DND-41 (cell line): ENCODE results near the gene PSMA6.

Experiments used
- ATAC-seq: fragments of 200-7000 bp; cut with Tn5 transposase; 3 replicates; pipeline ENCODE4 v1.9.1; 2021; ENCODE audit warnings: low read depth; ENCODE audit not compliant: insufficient read depth
- DNase-seq: peaks from one replicate; pipeline ENCODE4 v3.0.0-alpha.2; 2020
- H2AFZ ChIP-seq: 2 replicates; pipeline ENCODE4 v1.6.0; 2012; ENCODE audit warnings: low read depth, low read length
- H3K27ac ChIP-seq: 2 replicates; pipeline ENCODE4 v1.5.1; 2012; ENCODE audit warnings: low read length, inconsistent platforms
- H3K27me3 ChIP-seq: fragments of 200-600 bp; sonication (generic); 2 replicates; pipeline ENCODE4 v1.6.0; 2012; ENCODE audit warnings: low read length, mild to moderate bottlenecking, inconsistent platforms; ENCODE audit not compliant: insufficient read depth, poor library complexity
- H3K36me3 ChIP-seq: 2 replicates; pipeline ENCODE4 v1.5.1; 2012; ENCODE audit warnings: low read length, inconsistent platforms; ENCODE audit not compliant: insufficient read depth
- H3K4me1 ChIP-seq: 2 replicates; pipeline ENCODE4 v1.5.1; 2012; ENCODE audit warnings: mild to moderate bottlenecking, low read length; ENCODE audit not compliant: insufficient read depth
- H3K4me2 ChIP-seq: 2 replicates; pipeline ENCODE4 v1.6.0; 2012; ENCODE audit warnings: mild to moderate bottlenecking, moderate library complexity, low read length, inconsistent platforms; ENCODE audit not compliant: insufficient read depth
- H3K4me3 ChIP-seq, 2 experiments: fragments of 200-600 bp in 1 of 2; shearing (Covaris generic) in 1 of 2; 2 replicates each; pipeline ENCODE4 v1.5.1; 2012 to 2016; ENCODE audit warnings: inconsistent platforms in 2 of 2, low read length in 2 of 2, mild to moderate bottlenecking in 2 of 2, low read depth in 1 of 2, moderate library complexity in 1 of 2
- H3K79me2 ChIP-seq: 2 replicates; pipeline ENCODE4 v1.6.0; 2012; ENCODE audit warnings: low read length, inconsistent platforms; ENCODE audit not compliant: insufficient read depth
- H3K9ac ChIP-seq: 2 replicates; pipeline ENCODE4 v1.6.0; 2012; ENCODE audit warnings: low read depth, mild to moderate bottlenecking, inconsistent platforms, low read length, moderate library complexity
- H3K9me3 ChIP-seq: 2 replicates; pipeline ENCODE4 v1.5.1; 2012; ENCODE audit warnings: low read length, moderate library complexity, mild to moderate bottlenecking, inconsistent platforms; ENCODE audit not compliant: insufficient read depth, severe bottlenecking
- H4K20me1 ChIP-seq: 2 replicates; pipeline ENCODE4 v1.6.0; 2012; ENCODE audit warnings: low read length; ENCODE audit not compliant: insufficient read depth
- CTCF ChIP-seq: IDR thresholded peaks from 2 replicates; pipeline ENCODE4 v1.5.1; 2012; ENCODE audit warnings: borderline replicate concordance, low read length, moderate library complexity, mild to moderate bottlenecking; ENCODE audit not compliant: poor library complexity, severe bottlenecking; ENCODE audit errors: extremely low read depth
- EZH2 ChIP-seq: IDR thresholded peaks from 3 replicates; pipeline ENCODE4 v1.6.1; 2012; ENCODE audit warnings: borderline replicate concordance, low read depth, mild to moderate bottlenecking, moderate library complexity, low read length, inconsistent platforms; ENCODE audit not compliant: severe bottlenecking

The PSMA6 gene

GRCh38 chr14:35297706-35298105 lies 5.5 kb downstream of the PSMA6 start:
- Histone ChIP-seq H2AFZ (no peak overlapping the region), H3K79me2 (peaks cover 100% of the 10 kb centered on the region), H3K9ac (peak overlapping the region; percentile 89), H3K4me1 (peaks cover 86% of the 10 kb centered on the region), H3K27me3 (no peaks in the 10 kb centered on the region), H3K9me3 (no peaks in the 10 kb centered on the region), H3K36me3 (peaks cover 54% of the 10 kb centered on the region), H4K20me1 (peaks cover 70% of the 10 kb centered on the region; the same call in 1 of the 2 replicates), H3K27ac (peak overlapping the region; percentile 59), H3K4me2 (peak overlapping the region; percentile 83), H3K4me3 (peak overlapping the region in 1 of 2 experiments; percentile 72; a peak in 3 of 4 replicates)
- no peak for DNase-seq
- no peak for ATAC-seq
- TF ChIP-seq EZH2 = no peak
- TF ChIP-seq CTCF = no peak

- Histone ChIP-seq H3K4me2 (peak overlapping the region; percentile 83), H3K4me1 (peaks cover 93% of the 10 kb centered on the region), H3K9me3 (no peaks in the 10 kb centered on the region), H3K36me3 (peaks cover 55% of the 10 kb centered on the region), H3K79me2 (peaks cover 100% of the 10 kb centered on the region), H3K9ac (peak overlapping the region; percentile 89), H3K4me3 (peak overlapping the region in 1 of 2 experiments; percentile 72; a peak in 1 of 4 replicates), H4K20me1 (peaks cover 76% of the 10 kb centered on the region), H3K27ac (peak overlapping the region; percentile 59), H3K27me3 (no peaks in the 10 kb centered on the region), H2AFZ (no peak overlapping the region)
- ATAC-seq (no peak), DNase-seq (no peak)
- TF ChIP-seq EZH2 (no peak), CTCF (no peak)
Measured at GRCh38 chr14:35298351-35298750, 6.2 kb downstream of the PSMA6 start.

GRCh38 chr14:35299708-35300107 lies 7.5 kb downstream of the PSMA6 start:
- Histone ChIP-seq H3K9me3 (no peaks in the 10 kb centered on the region), H3K9ac (peak overlapping the region; percentile 28), H3K4me2 (peak overlapping the region; percentile 83), H3K4me1 (peaks cover 98% of the 10 kb centered on the region), H4K20me1 (peaks cover 82% of the 10 kb centered on the region), H2AFZ (no peak overlapping the region), H3K4me3 (peak overlapping the region in 1 of 2 experiments; percentile 40; a peak in 2 of 4 replicates), H3K27me3 (no peaks in the 10 kb centered on the region), H3K79me2 (peaks cover 100% of the 10 kb centered on the region), H3K36me3 (peaks cover 56% of the 10 kb centered on the region), H3K27ac (peak overlapping the region; percentile 69)
- DNase-seq (no peak), ATAC-seq (no peak)
- TF ChIP-seq CTCF = no peak
- TF ChIP-seq EZH2 = no peak
